Breast epithelium (tissue), 4 donors: ENCODE results near the gene DDX3X. TPM values are rescaled to one million over a fixed set of nuclear protein-coding genes. Genes with fewer than 3 reads are reported as not detected.
"Not testable (repeated sequence)": the region's sequence is repeated elsewhere in the genome, so short reads cannot be mapped to it uniquely, and the experiment has no call there.

Experiments used
- DNase-seq, 2 donors: peaks; one replicate each; pipeline ENCODE4 v3.0.0-alpha.2; 2019; ENCODE audit warnings: low spot score in 2 of 2
- H3K27ac ChIP-seq, 2 donors: fragments of 200-600 bp; sonication (generic) in 1 of 2; one replicate each; pipeline ENCODE4 v1.5.1; 2016 to 2019; ENCODE audit warnings: mild to moderate bottlenecking in 1 of 2
- H3K27me3 ChIP-seq, 2 donors: fragments of 200-600 bp; sonication (generic) in 1 of 2; one replicate each; pipeline versions ENCODE4 v1.5.1 to v1.6.0; 2017 to 2019; ENCODE audit warnings: control low read depth in 1 of 2, mild to moderate bottlenecking in 1 of 2
- H3K36me3 ChIP-seq: fragments of 200-600 bp; one replicate; pipeline ENCODE4 v1.5.1; 2019
- H3K4me1 ChIP-seq, 2 donors: fragments of 200-600 bp; sonication (generic); one replicate each; pipeline ENCODE4 v1.5.1; 2016 to 2019; ENCODE audit warnings: control low read depth in 1 of 2
- H3K4me3 ChIP-seq, 3 donors: fragments of 200-600 bp; sonication (generic); 1 replicate in 2 of 3; 2 replicates in 1 of 3; pipeline ENCODE4 v1.5.1; 2016 to 2019; ENCODE audit warnings: mild to moderate bottlenecking in 3 of 3, moderate library complexity in 2 of 3
- H3K9me3 ChIP-seq, 2 donors: fragments of 200-600 bp; sonication (generic) in 1 of 2; one replicate each; pipeline ENCODE4 v1.5.1; 2016 to 2019; ENCODE audit warnings: control low read depth in 1 of 2
- POLR2A ChIP-seq: fragments of 450-650 bp; IDR thresholded peaks from one replicate; pipeline ENCODE4 v1.6.1; 2016; ENCODE audit warnings: antibody characterized with exemption, mild to moderate bottlenecking, moderate library complexity
- POLR2AphosphoS5 ChIP-seq, 3 donors: sonication (generic); formaldehyde crosslinking; IDR thresholded peaks; one replicate each; pipeline ENCODE4 v1.6.1; 2017; ENCODE audit warnings: antibody characterized with exemption in 3 of 3
- intact Hi-C: fragments of 100-400 bp; cut with DNase I; formaldehyde crosslinking; loops from one replicate; pipeline ENCODE4 v1.15.1; 2023; ENCODE audit warnings: low total_unique reads
- total RNA-seq, 3 donors: library from RNA; depleted of rRNA; stranded (reverse); fragments of >200 nt; gene quantifications; one replicate each; pipeline ENCODE4 v1.1.0, GENCODE V29; 2016
- TF ChIP-seq, protein P1 (sequence below), 3 donors: fragments of 450-650 bp; IDR thresholded peaks; one replicate each; pipeline ENCODE4 v1.5.1; 2016 to 2017; ENCODE audit warnings: antibody characterized with exemption in 3 of 3, mild to moderate bottlenecking in 3 of 3, moderate library complexity in 3 of 3

The DDX3X gene
- total RNA-seq, 3 donors from 2014 or later: 239 to 375 (median 248) TPM

DNA sequence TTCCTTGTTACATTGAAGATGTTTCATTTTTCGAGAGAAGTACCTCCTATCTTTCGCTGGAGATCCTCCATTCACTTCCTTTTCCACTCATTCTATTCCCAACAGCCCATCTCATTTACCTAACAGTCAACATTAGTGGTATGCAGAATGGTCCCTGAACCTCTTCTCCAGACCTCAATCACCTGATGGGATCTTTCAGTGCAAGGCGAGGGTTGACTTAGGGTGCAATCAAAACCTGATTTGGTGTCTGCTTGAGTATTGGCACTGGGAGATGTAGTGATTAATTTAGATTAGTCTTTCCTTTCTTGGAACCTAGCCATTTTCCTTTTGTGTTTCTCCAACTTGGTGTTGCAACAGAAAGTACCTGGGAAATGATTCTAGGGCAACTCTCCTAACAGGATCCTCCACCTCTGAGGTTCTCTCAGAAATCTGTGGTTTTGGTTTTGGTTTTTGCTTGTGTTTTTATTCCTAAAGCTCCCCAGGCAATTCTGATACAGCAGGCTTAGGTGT lies 18.4 kb downstream of the DDX3X start:
- TF ChIP-seq POLR2A (no peak), POLR2AphosphoS5 (IDR thresholded peaks at IDR 0.05) (no peak)
- TF ChIP-seq, protein P1, sequence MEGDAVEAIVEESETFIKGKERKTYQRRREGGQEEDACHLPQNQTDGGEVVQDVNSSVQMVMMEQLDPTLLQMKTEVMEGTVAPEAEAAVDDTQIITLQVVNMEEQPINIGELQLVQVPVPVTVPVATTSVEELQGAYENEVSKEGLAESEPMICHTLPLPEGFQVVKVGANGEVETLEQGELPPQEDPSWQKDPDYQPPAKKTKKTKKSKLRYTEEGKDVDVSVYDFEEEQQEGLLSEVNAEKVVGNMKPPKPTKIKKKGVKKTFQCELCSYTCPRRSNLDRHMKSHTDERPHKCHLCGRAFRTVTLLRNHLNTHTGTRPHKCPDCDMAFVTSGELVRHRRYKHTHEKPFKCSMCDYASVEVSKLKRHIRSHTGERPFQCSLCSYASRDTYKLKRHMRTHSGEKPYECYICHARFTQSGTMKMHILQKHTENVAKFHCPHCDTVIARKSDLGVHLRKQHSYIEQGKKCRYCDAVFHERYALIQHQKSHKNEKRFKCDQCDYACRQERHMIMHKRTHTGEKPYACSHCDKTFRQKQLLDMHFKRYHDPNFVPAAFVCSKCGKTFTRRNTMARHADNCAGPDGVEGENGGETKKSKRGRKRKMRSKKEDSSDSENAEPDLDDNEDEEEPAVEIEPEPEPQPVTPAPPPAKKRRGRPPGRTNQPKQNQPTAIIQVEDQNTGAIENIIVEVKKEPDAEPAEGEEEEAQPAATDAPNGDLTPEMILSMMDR (IDR thresholded peaks at IDR 0.05): no peak
- Histone ChIP-seq H3K36me3 (no peaks in the 10 kb centered on the region), H3K4me1 (no peaks in the 10 kb centered on the region), H3K9me3 (no peaks in the 10 kb centered on the region), H3K27me3 (no peaks in the 10 kb centered on the region), H3K4me3 (no peak overlapping the region), H3K27ac (no peak overlapping the region)
- no peak for DNase-seq
- intact Hi-C loops: no loop called here

DNA sequence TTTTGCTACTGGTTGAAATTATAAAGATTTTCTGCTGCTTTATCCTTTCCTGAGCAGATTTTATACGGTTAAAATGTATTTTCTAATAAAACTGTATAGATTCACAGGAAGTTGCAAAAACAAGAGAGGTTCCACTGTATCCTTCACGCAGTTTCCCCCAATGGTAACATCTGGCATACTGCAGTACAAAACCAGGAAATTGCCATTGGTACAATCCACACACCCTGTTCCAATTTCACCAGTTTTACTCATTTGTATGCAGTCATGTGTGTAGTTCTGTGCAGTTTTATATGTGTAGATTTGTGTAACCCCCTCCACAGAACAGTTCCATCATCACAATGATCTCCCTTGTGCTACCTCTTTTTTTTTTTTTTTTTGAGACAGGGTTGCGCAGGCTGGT lies 20.0 kb downstream of the DDX3X start:
- H3K36me3 ChIP-seq: no peaks in the 10 kb centered on the region
- no peaks in the 10 kb centered on the region for H3K4me1 ChIP-seq
- no peak for DNase-seq
- no peaks in the 10 kb centered on the region for H3K27me3 ChIP-seq
- no peaks in the 10 kb centered on the region for H3K9me3 ChIP-seq
- H3K4me3 ChIP-seq: no peak overlapping the region
- TF ChIP-seq, protein P1 (IDR thresholded peaks at IDR 0.05): no peak
- TF ChIP-seq POLR2A (no peak), POLR2AphosphoS5 (IDR thresholded peaks at IDR 0.05) (no peak)
- intact Hi-C loops: no loop called here
- H3K27ac ChIP-seq: no peak overlapping the region

DNA sequence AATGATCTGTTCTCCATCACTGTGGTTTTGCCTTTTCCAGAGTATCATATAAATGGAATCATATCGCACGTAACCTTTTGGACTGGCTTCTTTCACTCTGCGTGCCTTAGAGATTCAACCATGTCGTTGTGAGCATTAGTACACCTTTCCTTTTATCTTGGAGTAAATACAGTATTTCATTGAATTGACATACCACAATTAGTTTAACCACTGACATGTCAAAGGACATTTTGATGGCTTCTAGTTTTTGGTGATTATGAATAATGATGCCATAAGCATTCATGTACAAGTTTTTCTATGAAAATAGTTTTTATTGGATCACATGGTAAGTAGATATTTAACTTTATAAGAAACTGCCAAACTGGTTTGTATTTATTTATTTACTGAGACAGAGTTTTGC lies 35.2 kb downstream of the DDX3X start:
- no peak for TF ChIP-seq POLR2AphosphoS5 (IDR thresholded peaks at IDR 0.05)
- TF ChIP-seq, protein P1 (IDR thresholded peaks at IDR 0.05): no peak
- TF ChIP-seq POLR2A: no peak
- no peak for DNase-seq
- Histone ChIP-seq H3K27ac (no peak overlapping the region), H3K36me3 (no peaks in the 10 kb centered on the region), H3K9me3 (no peaks in the 10 kb centered on the region), H3K27me3 (peaks cover 0 to 3% of the 10 kb centered on the region in 2 donors), H3K4me1 (no peaks in the 10 kb centered on the region), H3K4me3 (no peak overlapping the region)
- intact Hi-C loops: loop anchor here (5.0 kb wide), 1 partner anchor 218 kb away; no protein-coding TSS in a partner anchor

DNA sequence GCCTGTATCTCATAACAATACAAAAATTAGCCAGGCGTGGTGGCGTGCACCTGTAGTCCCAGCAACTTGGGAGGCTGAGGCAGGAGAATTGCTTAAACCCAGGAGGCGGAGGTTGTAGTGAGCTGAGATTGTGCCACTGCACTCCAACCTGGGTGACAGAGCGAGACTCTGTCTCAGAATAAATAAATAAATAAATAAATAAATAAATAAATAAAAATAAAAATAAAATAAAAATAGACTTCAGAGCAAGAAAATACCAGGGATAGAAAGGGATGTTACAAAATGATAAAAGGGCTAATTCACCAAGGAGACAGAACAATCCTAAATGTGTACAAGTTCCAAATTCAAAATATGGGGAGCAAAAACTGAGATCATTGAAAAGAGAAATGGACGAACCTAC lies 37.6 kb downstream of the DDX3X start:
- H3K9me3 ChIP-seq, H3K4me1 ChIP-seq, H3K4me3 ChIP-seq, intact Hi-C loops, DNase-seq, H3K27ac ChIP-seq, H3K36me3 ChIP-seq: not testable (repeated sequence)
- peaks cover 0 to 11% of the 10 kb centered on the region in 2 donors for H3K27me3 ChIP-seq

DNA sequence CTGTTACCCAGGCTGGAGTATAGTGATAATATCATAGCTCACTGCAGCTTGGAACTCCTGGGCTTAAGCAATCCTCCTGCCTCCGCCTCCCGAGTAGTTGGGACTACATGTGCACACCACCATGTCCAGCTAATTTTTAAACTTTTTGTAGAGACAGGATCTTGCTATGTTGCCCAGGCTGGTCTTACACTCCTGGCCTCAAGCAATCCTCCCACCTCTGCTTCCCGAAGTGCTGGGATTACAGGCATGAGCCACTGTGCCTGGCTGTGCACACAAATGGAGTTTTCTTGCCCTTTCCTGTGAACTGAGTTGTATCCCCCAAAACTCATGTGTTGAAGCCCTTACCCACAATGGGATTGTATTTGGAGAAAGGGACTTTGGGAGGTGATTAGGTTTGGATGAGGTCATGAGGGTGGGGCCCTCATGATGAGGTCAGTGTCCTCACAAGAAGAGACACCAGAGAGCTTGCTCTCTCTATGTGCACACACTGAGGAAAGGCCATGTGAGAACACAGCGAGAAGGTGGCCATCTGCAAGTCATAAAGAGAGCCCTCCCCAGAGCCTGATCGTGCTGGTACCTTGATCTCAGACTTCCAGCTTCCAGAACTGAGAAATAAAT lies 40.1 kb downstream of the DDX3X start:
- no peak overlapping the region for H3K4me3 ChIP-seq
- no peaks in the 10 kb centered on the region for H3K36me3 ChIP-seq
- no peaks in the 10 kb centered on the region for H3K4me1 ChIP-seq
- H3K27me3 ChIP-seq: peaks cover 0 to 14% of the 10 kb centered on the region in 2 donors
- no peak overlapping the region for H3K27ac ChIP-seq
- TF ChIP-seq, protein P1 (IDR thresholded peaks at IDR 0.05): no peak
- TF ChIP-seq POLR2A (no peak), POLR2AphosphoS5 (IDR thresholded peaks at IDR 0.05) (no peak)
- intact Hi-C loops: no loop called here
- no peaks in the 10 kb centered on the region for H3K9me3 ChIP-seq
- DNase-seq: no peak
